Left lung (tissue), 10 donors: ENCODE data around the gene THBD. TPM values are rescaled to one million over a fixed set of nuclear protein-coding genes. Genes with fewer than 3 reads are reported as not detected.

Experiments
- ATAC-seq: fragments of 200-7000 bp; cut with Tn5 transposase; one replicate; pipeline ENCODE4 v1.9.1; 2020; ENCODE audit warnings: moderate library complexity
- DNase-seq, 4 donors: peaks; one replicate each; pipeline ENCODE4 v3.0.0-alpha.2; 2013 to 2020
- H3K27ac ChIP-seq, 2 donors: fragments of 200-600 bp; sonication (generic) in 1 of 2; one replicate each; pipeline versions ENCODE4 v1.5.0 to v1.8.0; 2020 to 2021
- H3K27me3 ChIP-seq, 2 donors: fragments of 200-600 bp; sonication (generic) in 1 of 2; one replicate each; pipeline versions ENCODE4 v1.5.0 to v1.8.0; 2020 to 2021
- H3K36me3 ChIP-seq, 2 donors: fragments of 200-600 bp; sonication (generic) in 1 of 2; one replicate each; pipeline versions ENCODE4 v1.5.0 to v1.8.0; 2020 to 2021
- H3K4me1 ChIP-seq, 2 donors: fragments of 200-600 bp; one replicate each; pipeline ENCODE4 v1.8.0; 2021
- H3K4me3 ChIP-seq, 2 donors: fragments of 200-600 bp; sonication (generic) in 1 of 2; one replicate each; pipeline versions ENCODE4 v1.5.0 to v1.8.0; 2020 to 2021; ENCODE audit warnings: mild to moderate bottlenecking in 1 of 2
- H3K9me3 ChIP-seq, 2 donors: fragments of 200-600 bp; sonication (generic) in 1 of 2; one replicate each; pipeline versions ENCODE4 v1.5.0 to v1.8.0; 2020 to 2021
- CTCF ChIP-seq, 2 donors: fragments of 200-600 bp; sonication (generic) in 1 of 2; IDR thresholded peaks; one replicate each; pipeline versions ENCODE4 v1.5.0 to v1.8.0; 2021; ENCODE audit warnings: antibody characterized with exemption in 2 of 2
- intact Hi-C, 2 donors: fragments of 100-400 bp; cut with DNase I; formaldehyde crosslinking; loops; one replicate each; pipeline versions ENCODE4 v1.11.2 to v1.14.2; 2022
- polyA plus RNA-seq, 6 donors: library from polyadenylated mRNA; unstranded; fragments of 120-200 nt; gene quantifications; one replicate each; pipeline ENCODE4 v1.2.1, GENCODE V29; 2013; ENCODE audit not compliant: insufficient read length in 6 of 6
- total RNA-seq, 2 donors: library from RNA; stranded (reverse); fragmentation: NEBNext Ultra II Directional; extraction: Animal tissue kit (Norgen Biotek cat#: 25700); gene quantifications; one replicate each; pipeline ENCODE4 v1.2.1, GENCODE V29; 2021
- donor health status: DM: no; HTN: yes; CAD: no.
- donor health status: DM: no; HTN: no; CAD: no.

Gene THBD
- total and polyA plus RNA-seq, 8 donors = 27.3 to 77.4 (median 47.2) TPM

DNA sequence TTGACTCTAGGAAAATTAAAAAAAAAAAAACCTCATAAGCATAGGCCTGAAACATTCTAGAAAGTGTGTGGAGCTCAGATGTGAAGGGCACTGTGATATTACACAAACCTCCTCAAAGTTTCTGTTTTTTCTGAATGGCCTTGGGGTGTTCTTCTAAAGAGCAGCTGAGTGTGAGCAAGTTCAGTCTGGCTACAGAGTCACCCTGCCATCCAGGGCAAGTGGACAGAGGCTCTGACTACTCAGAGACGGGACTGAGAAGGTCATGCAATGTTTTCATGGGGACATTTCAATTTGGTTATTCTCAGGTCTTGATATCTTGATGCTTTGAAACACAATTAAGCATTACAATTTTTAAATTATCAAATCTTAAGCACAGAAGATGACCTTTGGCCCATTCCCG lies 51.0 kb downstream of the THBD start:
- no peak for TF ChIP-seq CTCF (IDR thresholded peaks at IDR 0.05)
- ATAC-seq (no peak), DNase-seq (no peak)
- intact Hi-C loops = no loop called here
- peaks cover 3 to 5% of the 10 kb centered on the region in 2 donors for H3K4me1 ChIP-seq
- H3K4me3 ChIP-seq = no peak overlapping the region
- H3K27ac ChIP-seq = no peak overlapping the region
- H3K9me3 ChIP-seq = no peaks in the 10 kb centered on the region
- no peaks in the 10 kb centered on the region for H3K27me3 ChIP-seq
- no peaks in the 10 kb centered on the region for H3K36me3 ChIP-seq

DNA sequence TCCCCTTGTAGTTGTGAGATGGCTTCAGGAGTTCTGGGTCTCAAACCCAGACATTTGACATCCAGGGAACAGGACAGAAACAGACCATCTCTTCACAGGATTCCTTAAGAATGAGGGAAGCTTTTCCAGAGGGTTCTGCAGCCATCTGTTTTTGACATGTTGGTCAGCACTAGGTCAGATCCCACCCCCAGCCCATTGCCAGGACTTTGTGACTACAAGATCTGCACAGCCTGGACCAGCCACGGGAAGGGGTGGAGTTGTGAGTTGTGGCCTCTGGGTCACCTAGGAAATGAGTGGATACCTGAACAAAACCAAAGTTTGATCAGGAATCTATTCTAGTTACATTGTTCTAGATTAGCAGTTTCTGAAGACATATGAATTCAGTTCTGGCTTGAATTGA lies 53.5 kb downstream of the THBD start:
- no peak overlapping the region for H3K27ac ChIP-seq
- no peak overlapping the region for H3K4me3 ChIP-seq
- H3K36me3 ChIP-seq = no peaks in the 10 kb centered on the region
- ATAC-seq (no peak), DNase-seq (no peak)
- no peaks in the 10 kb centered on the region for H3K9me3 ChIP-seq
- intact Hi-C loops = no loop called here
- no peak for TF ChIP-seq CTCF (IDR thresholded peaks at IDR 0.05)
- H3K4me1 ChIP-seq = peaks cover 3 to 5% of the 10 kb centered on the region in 2 donors
- H3K27me3 ChIP-seq = no peaks in the 10 kb centered on the region

Other genes with a start within 250 kb of the THBD start
- gene SSTR4, start 14.4 kb downstream of the THBD start, total RNA-seq = not detected
- under 1 TPM; 0.18 to 0.47 (median 0.26) TPM for gene SSTR4, start 14.4 kb downstream of the THBD start, polyA plus RNA-seq
- 100 to 1,000 TPM in 1 of 2 donors, 10 to 100 TPM in 1; 71.2 to 108 TPM for gene CD93, start 36.7 kb upstream of the THBD start, total RNA-seq
- 100 to 1,000 TPM; 166 to 221 (median 185) TPM for gene CD93, start 36.7 kb upstream of the THBD start, polyA plus RNA-seq